Skin epidermis (tissue), 12 donors: ENCODE measurements around the gene NDC1.
"Not testable (repeated sequence)": the region's sequence is repeated elsewhere in the genome, so short reads cannot be mapped to it uniquely, and the experiment has no call there.

ENCODE experiments used
- H3K27ac ChIP-seq, 21 experiments: fragments of 200-600 bp; sonication (generic) in 11 of 21; one replicate each; pipeline ENCODE4 v1.5.0; 2020; ENCODE audit warnings: mild to moderate bottlenecking in 3 of 21, inconsistent platforms in 2 of 21, moderate library complexity in 2 of 21
- H3K4me3 ChIP-seq, 7 experiments: fragments of 200-600 bp; sonication (generic) in 2 of 7; one replicate each; pipeline ENCODE4 v1.5.0; 2020; ENCODE audit warnings: inconsistent platforms in 2 of 7, mild to moderate bottlenecking in 2 of 7, moderate library complexity in 1 of 7

NDC1 gene

GRCh38 chr1:53834776-53835175 is 3.3 kb downstream of the NDC1 start:
- H3K27ac ChIP-seq: no peak overlapping the region
- H3K4me3 ChIP-seq: no peak overlapping the region

GRCh38 chr1:53833393-53833792 is 4.7 kb downstream of the NDC1 start:
- Histone ChIP-seq H3K27ac (no peak overlapping the region), H3K4me3 (no peak overlapping the region)

- Histone ChIP-seq H3K4me3 (no peak overlapping the region), H3K27ac (no peak overlapping the region)
Observed at GRCh38 chr1:53826367-53826766, 11.7 kb downstream of the NDC1 start.

GRCh38 chr1:53825306-53825705 is 12.8 kb downstream of the NDC1 start:
- Histone ChIP-seq H3K4me3 (no peak overlapping the region), H3K27ac (no peak overlapping the region)

- no peak overlapping the region for H3K4me3 ChIP-seq
- H3K27ac ChIP-seq: no peak overlapping the region
Observed at GRCh38 chr1:53822931-53823330, 15.2 kb downstream of the NDC1 start.

GRCh38 chr1:53821380-53821779 is 16.7 kb downstream of the NDC1 start:
- no peak overlapping the region for H3K4me3 ChIP-seq
- no peak overlapping the region for H3K27ac ChIP-seq

- H3K27ac ChIP-seq: no peak overlapping the region
- no peak overlapping the region for H3K4me3 ChIP-seq
Observed at GRCh38 chr1:53819387-53819786, 18.7 kb downstream of the NDC1 start.

- H3K27ac ChIP-seq, H3K4me3 ChIP-seq: not testable (repeated sequence)
Observed at GRCh38 chr1:53816584-53816983, 21.5 kb downstream of the NDC1 start.

- not testable (repeated sequence) for H3K4me3 ChIP-seq, H3K27ac ChIP-seq
Observed at GRCh38 chr1:53815484-53815883, 22.6 kb downstream of the NDC1 start.

- no peak overlapping the region for H3K27ac ChIP-seq
- H3K4me3 ChIP-seq: no peak overlapping the region
Observed at GRCh38 chr1:53811414-53811851, 26.7 kb downstream of the NDC1 start.

GRCh38 chr1:53810497-53810896 is 27.6 kb downstream of the NDC1 start:
- Histone ChIP-seq H3K27ac (no peak overlapping the region), H3K4me3 (no peak overlapping the region)

- Histone ChIP-seq H3K27ac (no peak overlapping the region), H3K4me3 (no peak overlapping the region)
Observed at GRCh38 chr1:53810007-53810406, 28.1 kb downstream of the NDC1 start.

- H3K4me3 ChIP-seq: no peak overlapping the region
- H3K27ac ChIP-seq: no peak overlapping the region
Observed at GRCh38 chr1:53807916-53808315, 30.2 kb downstream of the NDC1 start.

- no peak overlapping the region for H3K27ac ChIP-seq
Observed at GRCh38 chr1:53804791-53805505, 33.1 kb downstream of the NDC1 start.

GRCh38 chr1:53804181-53804580 is 33.9 kb downstream of the NDC1 start:
- H3K4me3 ChIP-seq: no peak overlapping the region
- no peak overlapping the region for H3K27ac ChIP-seq

More at GRCh38 chr1:53804791-53805505, 33.1 kb downstream of the NDC1 start:
- H3K4me3 ChIP-seq: no peak overlapping the region

GRCh38 chr1:53800621-53801020 is 37.5 kb downstream of the NDC1 start:
- Histone ChIP-seq H3K4me3 (no peak overlapping the region), H3K27ac (no peak overlapping the region)

- H3K4me3 ChIP-seq: no peak overlapping the region
- H3K27ac ChIP-seq: no peak overlapping the region
Observed at GRCh38 chr1:53799141-53799540, 39.0 kb downstream of the NDC1 start.

GRCh38 chr1:53792806-53793205 is 45.3 kb downstream of the NDC1 start:
- no peak overlapping the region for H3K4me3 ChIP-seq
- H3K27ac ChIP-seq: no peak overlapping the region

- Histone ChIP-seq H3K27ac (no peak overlapping the region), H3K4me3 (no peak overlapping the region)
Observed at GRCh38 chr1:53787655-53788054, 50.4 kb downstream of the NDC1 start.

GRCh38 chr1:53783056-53783455 is 55.0 kb downstream of the NDC1 start:
- no peak overlapping the region for H3K4me3 ChIP-seq

GRCh38 chr1:53781654-53782053 is 56.4 kb downstream of the NDC1 start:
- Histone ChIP-seq H3K27ac (no peak overlapping the region), H3K4me3 (no peak overlapping the region)

More at GRCh38 chr1:53783056-53783455, 55.0 kb downstream of the NDC1 start:
- H3K27ac ChIP-seq: no peak overlapping the region

- Histone ChIP-seq H3K27ac (no peak overlapping the region), H3K4me3 (no peak overlapping the region)
Observed at GRCh38 chr1:53777272-53777671, 60.8 kb downstream of the NDC1 start.
